Activated effector memory CD4-positive, alpha-beta T cell treated with Interleukin-2 at 50 U/mL for 16 hours (primary cell): ENCODE results near the gene FEN1.

Experiments
- DNase-seq: peaks from one replicate; pipeline ENCODE4 v3.0.0-alpha.2; 2020

FEN1 gene

DNA sequence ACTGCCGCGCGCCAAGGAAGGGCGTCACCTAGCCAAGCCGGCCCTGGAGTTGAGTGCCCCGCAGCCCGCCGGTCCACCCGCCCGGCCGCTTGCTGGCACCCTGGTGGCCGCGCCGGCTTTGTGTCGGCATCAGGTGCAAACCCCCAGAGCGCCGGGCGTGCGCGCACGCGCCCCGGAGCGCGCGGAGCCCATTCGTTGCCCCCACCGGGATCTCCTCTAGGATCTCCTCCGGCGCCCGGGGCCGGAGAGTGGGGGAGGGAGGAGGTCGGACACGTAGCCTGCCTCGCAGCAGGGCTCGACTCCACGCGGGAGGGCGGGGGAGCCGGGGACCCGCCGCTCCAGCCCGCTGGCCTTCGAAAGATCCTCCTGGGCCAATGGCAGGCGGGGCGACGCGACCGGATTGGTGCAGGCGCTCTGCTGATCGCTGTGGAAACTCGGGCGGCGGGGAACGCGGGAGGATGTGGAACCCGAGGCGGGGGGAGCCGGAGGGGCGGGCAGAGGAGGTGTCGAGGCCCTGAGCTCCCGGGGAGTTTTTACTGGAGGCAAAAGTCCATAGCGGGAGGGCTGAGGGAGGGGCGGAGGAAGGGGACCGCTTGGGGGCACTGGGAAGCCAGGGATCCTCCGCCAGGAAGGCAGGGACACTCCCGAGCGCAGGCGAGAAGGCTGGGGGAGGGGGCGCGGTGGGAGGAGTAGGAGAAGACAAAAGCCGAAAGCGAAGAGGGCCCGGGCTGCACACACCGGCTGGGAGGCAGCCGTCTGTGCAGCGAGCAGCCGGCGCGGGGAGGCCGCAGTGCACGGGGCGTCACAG, 35.1 kb downstream of the FEN1 start, which contains the start of gene FADS2:
Gene FADS2 (plus strand): TSS at position 730 of the 808 bp plus-strand sequence. CDS start 91 bp downstream, outside the sequence.
- peak; percentile 18 for DNase-seq

- no peak for DNase-seq
Measured at GRCh38 chr11:61828379-61828628, 35.6 kb downstream of the FEN1 start.

DNA sequence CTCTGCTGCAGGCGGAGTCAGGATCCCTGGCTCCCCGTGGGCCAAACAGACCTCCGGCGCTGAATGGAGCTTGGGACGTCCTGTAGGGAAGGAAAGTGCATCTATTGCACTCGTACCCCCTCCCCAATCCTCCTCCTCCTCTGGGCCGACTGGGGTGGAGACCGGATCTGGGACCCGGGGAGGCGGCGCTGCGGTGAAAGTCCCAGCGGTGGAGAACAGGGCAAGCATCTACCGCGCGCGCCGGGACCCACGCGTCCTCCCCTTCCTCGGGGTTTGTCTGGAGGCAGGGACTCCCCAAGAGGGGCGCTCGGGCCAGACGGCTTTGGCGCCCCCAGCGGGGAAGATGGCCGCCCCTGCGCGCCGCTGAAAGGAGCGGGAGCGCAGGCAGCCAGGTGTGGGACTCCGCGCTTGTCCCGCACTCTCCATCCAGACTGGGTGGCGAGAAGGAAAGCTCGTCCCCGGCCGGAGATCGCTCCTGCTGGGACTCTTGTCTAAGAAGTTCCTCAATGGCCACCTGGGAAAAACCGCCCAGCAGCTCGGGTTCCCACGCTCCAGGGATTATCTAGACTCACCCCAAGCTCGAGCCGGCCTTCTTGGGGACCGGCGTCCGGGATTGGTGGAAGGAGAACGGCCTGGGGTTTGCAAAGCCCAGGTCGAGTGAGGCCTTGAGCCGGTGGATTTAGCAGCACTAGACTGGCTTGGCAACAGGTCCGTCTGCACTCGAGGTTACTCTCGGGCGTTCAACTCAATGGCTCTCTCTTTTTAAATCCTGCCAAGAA, 36.1 kb downstream of the FEN1 start:
- DNase-seq, result no peak

DNA sequence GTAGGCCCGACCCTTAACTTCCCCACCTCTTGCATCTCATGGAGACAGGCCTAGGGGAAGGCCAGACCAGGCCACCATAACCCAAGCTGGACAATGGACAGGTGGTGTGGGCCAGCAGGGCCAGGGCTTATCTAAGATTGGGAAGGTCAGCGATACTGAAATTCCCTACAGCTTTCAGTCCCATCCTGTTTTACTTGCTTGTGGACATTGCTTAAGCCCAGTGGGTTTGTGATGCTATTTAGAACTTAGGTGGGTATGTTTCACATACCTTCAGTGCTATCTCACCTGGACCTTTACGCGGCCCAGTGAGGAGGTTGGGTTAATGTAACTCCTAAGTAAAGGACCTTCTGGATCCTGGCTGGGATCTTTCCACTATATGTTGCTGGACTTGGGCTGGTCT, 37.1 kb downstream of the FEN1 start:
- no peak for DNase-seq

DNA sequence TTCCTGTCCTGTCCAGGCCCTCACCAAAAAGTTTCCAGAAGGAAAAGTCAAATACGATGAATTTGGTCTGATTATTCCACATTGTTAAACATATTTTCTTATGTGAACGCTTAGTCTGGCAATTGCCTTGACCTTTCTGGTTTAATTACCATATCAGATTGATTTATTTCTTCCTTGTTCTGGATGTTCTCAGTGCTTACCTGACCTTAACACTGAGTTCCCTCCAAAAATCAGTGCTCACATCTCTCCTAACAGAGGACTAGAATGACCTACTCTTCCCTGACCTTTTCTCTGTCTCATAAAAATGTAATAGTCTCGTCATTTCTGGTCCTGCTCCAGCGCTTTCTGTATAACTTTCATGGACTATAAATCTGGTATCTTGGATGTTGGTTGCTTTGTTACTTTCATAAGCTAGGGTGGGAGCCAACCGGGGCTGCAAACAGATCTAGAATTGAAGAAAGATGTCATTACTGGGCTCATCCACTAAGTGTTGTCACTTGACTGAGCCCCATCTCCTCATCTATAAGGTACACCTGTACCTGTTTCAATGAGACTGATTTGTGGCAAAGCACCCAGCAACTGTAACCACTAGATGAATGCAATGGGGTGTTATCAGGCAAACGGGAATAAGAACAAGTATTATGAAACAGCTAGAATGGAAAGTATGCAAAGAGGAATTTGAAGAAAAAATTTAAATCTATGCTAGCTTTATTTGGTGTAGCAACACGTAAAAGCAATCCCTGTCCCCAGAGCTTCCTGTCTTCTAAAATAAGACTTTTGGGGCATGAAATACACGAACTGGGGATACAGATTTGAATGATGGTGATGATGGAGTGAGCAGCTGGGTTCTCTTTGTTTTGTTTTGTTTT, 37.8 kb downstream of the FEN1 start:
- no peak for DNase-seq

DNA sequence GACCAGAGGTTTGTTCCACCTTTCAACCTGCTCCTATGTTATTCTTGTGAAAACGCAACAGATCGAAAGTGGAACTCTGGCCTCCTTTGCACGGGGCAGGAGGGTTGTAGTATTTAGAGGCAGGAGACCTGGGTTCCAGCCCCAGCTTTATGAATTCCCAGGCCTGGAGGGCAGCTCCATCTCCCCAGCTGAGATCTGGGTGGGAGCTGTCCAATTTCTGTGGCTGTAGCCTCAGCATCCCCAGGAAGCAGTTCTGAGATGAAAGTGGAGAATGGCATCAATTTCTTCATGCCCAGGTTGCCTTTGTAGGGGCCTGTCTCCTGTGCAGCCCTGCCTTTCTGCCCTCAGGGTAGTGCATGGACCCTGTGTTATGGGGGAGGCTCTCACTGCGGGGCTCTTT, 39.5 kb downstream of the FEN1 start:
- DNase-seq, result no peak

DNA sequence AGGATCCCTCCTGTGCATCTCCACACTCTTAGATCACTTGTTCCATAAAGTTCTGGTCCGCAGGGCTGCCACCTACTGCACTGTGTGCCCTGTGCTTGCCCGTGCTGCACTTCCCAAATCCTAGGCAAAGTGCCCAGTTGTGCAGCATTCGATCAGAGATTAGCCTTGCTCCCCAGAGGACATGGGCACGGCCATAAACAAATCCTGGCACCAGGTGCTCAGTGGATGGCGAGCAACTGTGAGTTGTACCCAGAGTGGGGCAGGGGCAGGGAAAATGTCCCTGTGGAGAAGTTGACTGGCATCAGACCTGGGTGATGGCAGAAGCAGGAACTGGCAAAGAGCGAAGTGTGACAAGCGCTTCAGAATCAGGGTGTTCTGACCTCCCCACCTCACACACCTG, 40.0 kb downstream of the FEN1 start:
- DNase-seq, result no peak

DNA sequence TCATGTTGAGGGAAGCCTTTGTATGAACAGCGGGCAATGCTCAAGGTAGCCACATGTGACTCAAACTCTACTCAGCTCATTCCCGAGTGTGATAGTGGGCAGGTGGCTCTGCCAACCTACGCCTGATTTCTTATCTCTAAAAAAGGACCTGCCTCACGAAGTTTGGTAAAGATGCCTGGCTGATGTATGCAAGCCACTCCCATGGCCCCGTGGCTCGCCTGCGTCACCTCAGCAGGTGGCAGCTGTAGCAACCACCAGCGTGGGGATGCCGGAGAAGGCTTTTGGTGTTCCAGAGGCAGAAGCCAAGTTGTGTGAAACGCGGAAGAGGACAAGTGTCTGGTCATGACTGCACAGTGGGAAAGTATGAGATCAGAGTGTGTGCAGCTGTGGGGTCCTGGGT, 40.8 kb downstream of the FEN1 start:
- DNase-seq, result no peak

DNA sequence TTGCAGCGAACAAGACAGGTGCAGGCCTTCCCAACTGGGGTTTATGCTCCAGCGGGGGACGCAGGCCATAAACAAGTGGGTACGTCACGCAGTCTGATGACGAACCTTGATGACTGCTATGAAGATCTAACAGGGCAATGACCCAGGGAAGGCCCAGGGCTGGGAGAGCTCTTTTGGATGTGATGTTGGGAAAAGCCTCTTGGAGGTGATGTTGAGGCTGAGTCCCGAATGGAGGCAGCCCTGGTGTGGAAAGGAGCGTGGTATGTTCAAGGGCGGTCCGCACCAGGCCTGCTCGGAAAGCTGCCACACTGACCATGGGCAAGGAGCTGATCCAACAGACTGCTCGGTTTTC, 41.2 kb downstream of the FEN1 start:
- no peak for DNase-seq

GRCh38 chr11:61834278-61835048, 41.8 kb downstream of the FEN1 start:
- no peak for DNase-seq

DNA sequence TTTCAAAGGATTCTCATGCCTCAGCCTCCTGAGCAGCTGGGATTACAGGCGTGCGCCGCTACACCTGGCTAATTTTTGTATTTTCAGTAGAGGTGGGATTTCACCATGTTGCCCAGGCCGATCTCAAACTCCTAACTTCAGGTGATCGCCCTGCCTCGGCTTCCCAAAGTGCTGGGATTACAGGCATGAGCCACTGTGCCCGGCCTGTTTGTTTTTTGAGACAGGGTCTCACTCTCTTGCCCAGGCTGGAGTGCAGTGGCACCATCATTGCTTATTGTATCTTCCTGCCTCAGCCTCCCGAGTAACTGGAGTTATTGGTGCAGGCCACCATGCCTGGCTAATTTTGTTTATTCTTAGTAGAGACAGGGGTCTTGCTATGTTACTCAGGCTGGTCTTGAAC, 43.5 kb downstream of the FEN1 start:
- DNase-seq, result no peak

DNA sequence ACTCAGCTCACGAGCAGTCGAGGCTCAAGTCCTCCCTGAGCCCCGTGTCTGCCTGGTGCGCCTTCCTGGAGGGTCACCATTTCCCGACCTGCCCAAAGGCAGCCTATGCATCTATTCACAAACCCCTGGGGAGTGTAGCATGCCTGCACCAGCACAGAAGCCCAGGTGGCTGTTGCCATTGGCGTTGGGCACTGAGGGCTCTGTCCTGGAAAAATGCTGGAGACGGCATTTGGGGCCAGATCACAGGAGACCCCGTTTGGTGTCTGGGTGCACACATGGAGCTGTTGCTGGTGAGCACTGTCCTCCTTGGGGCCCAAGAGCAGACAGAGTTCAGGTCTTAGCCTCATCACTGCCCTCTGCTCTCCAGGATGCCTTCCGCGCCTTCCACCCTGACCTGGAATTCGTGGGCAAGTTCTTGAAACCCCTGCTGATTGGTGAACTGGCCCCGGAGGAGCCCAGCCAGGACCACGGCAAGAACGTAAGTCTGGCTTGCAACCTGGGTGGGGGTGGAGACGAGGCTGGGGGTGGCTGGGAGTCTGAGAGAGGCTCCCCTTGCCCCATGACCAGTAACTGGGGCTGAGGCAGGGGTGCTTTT, 44.8 kb downstream of the FEN1 start:
- no peak for DNase-seq

DNA sequence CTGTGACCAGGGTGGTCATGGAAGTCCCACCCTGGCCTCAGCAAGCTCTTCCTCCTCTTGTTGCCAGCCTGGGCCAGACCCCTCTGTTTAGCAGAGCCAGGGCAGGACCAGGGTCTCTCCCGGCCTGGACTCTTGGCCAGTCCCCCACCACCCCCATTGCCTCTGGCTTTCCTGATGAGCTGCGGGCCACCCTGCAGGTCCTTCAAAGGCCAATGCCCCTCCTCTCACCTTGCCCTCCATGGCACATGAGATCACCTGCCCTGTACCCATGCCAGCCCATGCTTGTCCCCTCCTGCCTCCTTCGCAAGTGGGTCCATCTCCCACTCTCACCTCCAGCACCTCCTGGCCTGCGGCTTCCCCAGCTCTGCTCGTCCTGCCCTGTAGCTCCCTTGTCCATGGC, 45.8 kb downstream of the FEN1 start:
- no peak for DNase-seq

GRCh38 chr11:61838921-61839320, 46.2 kb downstream of the FEN1 start:
- DNase-seq, result no peak

GRCh38 chr11:61839742-61840141, 47.0 kb downstream of the FEN1 start:
- no peak for DNase-seq

GRCh38 chr11:61840371-61840770, 47.7 kb downstream of the FEN1 start:
- no peak for DNase-seq

GRCh38 chr11:61841636-61842527, 49.2 kb downstream of the FEN1 start:
- no peak for DNase-seq

- DNase-seq, result no peak
Measured at GRCh38 chr11:61842528-61842820, 49.8 kb downstream of the FEN1 start.

GRCh38 chr11:61844909-61845565, 52.3 kb downstream of the FEN1 start:
- DNase-seq, result no peak

- no peak for DNase-seq
Measured at GRCh38 chr11:61846362-61847020, 53.8 kb downstream of the FEN1 start.
